ENCODE results near the gene LSS.
A peak's percentile ranks its signal among the peaks of the same experiment; 100 is the strongest.
"Not testable (repeated sequence)": the region's sequence is repeated elsewhere in the genome, so short reads cannot be mapped to it uniquely, and the experiment has no call there.

Gene LSS

DNA sequence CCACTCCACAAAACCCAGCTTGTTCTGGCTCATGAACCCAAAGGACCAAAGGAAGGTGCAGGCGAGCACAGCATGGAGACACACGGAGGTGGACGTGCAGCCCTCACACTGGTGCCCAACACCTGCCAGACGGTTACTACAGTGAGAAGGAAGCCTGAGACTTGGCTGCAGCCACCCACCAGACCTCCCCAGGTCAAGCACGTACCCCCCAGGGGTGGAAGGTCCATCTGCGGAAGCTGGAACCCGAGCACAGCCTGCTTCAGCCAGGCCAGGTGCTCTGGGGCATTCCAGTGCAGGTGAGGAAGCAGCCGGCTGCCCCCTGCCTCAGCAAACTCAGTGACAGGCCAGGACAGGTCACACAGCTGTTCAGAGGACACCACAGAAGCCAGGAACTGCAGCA is 16.0 kb upstream of the LSS start:
- no peak for TF ChIP-seq ZFX (IDR thresholded peaks at IDR 0.05)
- TF ChIP-seq, protein P1, sequence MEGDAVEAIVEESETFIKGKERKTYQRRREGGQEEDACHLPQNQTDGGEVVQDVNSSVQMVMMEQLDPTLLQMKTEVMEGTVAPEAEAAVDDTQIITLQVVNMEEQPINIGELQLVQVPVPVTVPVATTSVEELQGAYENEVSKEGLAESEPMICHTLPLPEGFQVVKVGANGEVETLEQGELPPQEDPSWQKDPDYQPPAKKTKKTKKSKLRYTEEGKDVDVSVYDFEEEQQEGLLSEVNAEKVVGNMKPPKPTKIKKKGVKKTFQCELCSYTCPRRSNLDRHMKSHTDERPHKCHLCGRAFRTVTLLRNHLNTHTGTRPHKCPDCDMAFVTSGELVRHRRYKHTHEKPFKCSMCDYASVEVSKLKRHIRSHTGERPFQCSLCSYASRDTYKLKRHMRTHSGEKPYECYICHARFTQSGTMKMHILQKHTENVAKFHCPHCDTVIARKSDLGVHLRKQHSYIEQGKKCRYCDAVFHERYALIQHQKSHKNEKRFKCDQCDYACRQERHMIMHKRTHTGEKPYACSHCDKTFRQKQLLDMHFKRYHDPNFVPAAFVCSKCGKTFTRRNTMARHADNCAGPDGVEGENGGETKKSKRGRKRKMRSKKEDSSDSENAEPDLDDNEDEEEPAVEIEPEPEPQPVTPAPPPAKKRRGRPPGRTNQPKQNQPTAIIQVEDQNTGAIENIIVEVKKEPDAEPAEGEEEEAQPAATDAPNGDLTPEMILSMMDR (conservative IDR thresholded peaks at IDR 0.05), result no peak
- no peak overlapping the region for H3K27ac ChIP-seq

DNA sequence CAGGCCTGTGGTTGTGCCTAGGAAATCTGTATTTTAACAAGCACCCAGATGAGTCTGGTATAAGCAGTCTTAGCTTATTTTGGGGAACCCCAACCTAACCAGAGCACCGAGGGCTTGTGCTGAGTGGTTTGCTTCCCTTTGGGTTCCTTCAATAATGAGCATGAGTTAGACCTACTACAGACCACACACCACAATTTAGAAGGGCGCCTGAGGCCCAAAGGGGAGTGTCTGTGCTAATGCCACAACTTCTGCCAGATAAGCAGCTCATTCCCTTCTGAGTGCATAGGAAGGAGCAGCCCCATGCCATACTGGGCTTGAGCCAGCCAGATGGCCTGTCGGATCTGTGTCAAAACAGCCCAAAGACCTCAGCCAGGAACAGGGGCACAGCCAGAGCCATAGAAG is 15.4 kb upstream of the LSS start:
- TF ChIP-seq, protein P1 (conservative IDR thresholded peaks at IDR 0.05), result no peak
- TF ChIP-seq ZFX (IDR thresholded peaks at IDR 0.05), result no peak
- H3K27ac ChIP-seq, result no peak overlapping the region

DNA sequence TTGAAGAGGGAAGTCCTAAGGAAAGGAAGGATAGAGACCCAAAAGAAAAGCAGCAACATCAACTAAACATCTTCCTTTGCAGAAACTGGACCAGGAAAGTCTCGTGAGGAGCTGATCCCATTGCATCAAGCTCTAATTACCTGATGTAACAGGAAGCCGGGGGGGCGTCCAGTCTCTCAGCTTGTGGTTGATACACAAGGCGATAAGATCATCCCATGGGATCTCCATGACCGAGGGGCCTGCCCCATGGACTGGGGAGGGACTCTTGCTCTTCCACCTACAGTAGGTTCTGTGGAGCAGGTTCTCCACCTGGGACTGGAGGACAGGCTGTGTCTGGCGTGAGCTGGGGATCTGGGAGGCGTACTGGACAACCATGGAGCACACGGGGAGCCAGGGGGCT is 14.8 kb upstream of the LSS start:
- no peak for TF ChIP-seq ZFX (IDR thresholded peaks at IDR 0.05)
- TF ChIP-seq, protein P1 (conservative IDR thresholded peaks at IDR 0.05), result no peak
- no peak overlapping the region for H3K27ac ChIP-seq

DNA sequence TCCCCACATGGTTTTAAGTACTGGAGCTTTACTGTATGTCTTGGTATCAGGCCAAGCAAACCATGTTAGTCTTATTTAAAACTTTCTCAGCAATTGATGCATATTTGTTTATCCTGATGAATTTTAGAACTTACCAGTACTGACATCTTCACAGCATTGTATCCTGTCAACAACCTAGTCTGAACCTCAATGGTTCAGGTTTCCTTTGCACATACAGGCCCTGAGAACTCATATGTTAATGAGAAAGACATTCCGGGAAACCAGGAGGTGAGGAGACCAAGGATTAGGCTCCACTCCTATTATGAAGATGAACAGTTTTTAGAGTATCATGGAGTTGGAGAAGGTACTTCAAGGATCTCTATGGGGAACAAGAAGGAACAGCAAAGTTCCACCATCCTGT is 13.0 kb upstream of the LSS start:
- H3K27ac ChIP-seq, result not testable (repeated sequence)

DNA sequence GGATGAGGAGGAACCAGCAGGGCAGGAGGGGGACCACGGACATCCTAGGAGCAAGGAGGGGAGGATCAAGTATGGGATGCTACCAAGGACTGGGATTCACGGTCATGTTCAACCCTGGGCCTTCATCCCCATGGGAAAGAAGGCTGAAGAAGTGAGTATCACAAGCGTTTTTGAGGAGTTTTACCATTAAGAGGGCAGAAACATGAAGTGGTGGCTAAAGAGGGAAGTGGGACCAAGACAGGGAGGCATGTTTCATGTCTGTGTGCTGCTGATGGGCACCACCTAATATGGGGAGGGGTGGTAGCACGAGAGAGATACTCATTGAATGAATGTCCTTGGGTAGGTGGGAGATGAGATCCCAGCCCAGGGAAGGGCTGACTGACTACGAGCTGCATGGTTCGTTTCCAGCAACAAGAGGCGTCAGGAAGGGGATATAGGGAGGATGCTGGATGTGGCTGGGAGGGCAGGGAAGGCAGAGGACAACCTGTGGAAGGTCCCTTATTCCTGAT is 11.3 kb upstream of the LSS start:
- no peak for TF ChIP-seq ZFX (IDR thresholded peaks at IDR 0.05)
- H3K27ac ChIP-seq, result no peak overlapping the region

DNA sequence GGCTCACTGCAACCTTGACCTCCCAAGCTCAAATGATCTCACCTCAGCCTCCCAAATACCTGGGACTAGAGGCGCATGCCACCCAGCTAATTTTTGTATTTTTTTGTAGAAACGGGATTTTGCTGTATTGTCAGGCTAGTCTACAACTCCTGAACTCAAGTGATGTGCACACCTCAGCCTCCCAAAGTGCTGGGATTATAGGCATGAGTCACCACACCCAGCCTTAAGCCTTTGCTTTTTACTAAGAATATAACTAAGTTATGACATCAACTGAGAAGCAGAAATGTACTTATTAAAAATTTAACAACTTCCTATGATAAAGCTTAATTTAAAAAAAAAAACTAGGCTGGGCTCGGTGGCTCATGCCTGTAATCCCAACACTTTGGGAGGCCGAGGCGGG is 8.9 kb upstream of the LSS start:
- TF ChIP-seq, protein P1 (conservative IDR thresholded peaks at IDR 0.05), result no peak
- TF ChIP-seq ZFX (IDR thresholded peaks at IDR 0.05), result no peak

DNA sequence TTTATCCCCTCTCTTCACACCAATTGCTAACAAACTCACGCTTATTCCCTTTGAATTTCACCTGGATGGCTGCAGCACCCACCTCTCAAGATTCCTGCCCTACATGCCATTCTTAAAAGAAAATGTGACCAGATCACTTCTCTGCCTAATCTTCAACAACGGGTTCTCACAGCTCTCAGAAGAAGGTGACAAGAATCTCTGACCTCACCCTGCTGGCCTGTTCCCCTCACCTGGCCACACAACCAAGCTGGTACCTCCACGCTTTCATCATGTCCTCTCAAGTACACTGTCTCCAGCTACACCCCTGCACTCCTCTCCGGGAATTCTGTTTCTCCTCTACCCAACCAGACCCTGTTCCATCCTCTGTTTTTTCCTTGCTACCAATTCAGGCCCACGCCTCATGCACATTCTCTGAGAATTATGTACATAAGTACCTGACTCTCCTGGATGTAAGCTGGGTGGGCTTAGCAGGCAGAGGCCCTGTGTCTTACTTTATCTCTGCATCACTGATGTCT is 5.9 kb upstream of the LSS start:
- no peak overlapping the region for H3K27ac ChIP-seq
- TF ChIP-seq, protein P1 (conservative IDR thresholded peaks at IDR 0.05), result no peak
- no peak for TF ChIP-seq ZFX (IDR thresholded peaks at IDR 0.05)

More for the DNA sequence above, 8.9 kb upstream of the LSS start:
- H3K27ac ChIP-seq, result no peak overlapping the region

DNA sequence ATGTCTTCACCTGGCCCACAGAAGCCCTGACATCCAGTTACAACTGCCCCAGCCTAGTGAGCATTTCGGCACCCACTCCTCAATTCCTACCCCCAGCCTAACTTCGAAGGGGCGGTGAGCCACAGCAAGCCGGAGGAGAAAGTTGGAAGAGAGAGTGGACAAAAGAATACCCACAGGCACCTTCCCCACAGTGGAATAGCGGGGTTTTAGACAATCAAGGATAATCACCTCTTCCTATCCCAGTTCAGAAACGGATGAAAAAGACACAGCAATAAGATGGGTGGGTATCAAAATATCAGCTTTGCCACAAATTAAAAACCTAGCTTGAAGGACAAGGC is 1.3 kb upstream of the LSS start:
- TF ChIP-seq ZFX (IDR thresholded peaks at IDR 0.05), result no peak
- TF ChIP-seq, protein P1 (conservative IDR thresholded peaks at IDR 0.05), result no peak
- H3K27ac ChIP-seq, result peak overlapping the region; percentile 96
